K562 (cell line): Measurements from ENCODE around the gene HDAC3.

Experiments used
- CTCF ChIP-seq, 3 experiments: IDR thresholded peaks in 2 of 3; conservative IDR thresholded peaks in 1 of 3; 2 replicates each; pipeline ENCODE4 v1.5.1; 2011 to 2012; ENCODE audit warnings: low read length in 3 of 3, mild to moderate bottlenecking in 3 of 3, control low read depth in 2 of 3, improper control_type of control experiment in 1 of 3, inconsistent platforms in 1 of 3, low read depth in 1 of 3, mixed read lengths in 1 of 3, moderate library complexity in 1 of 3; ENCODE audit not compliant: insufficient read depth in 2 of 3
- FOXK2 ChIP-seq, 2 experiments: fragments of 450-650 bp; IDR thresholded peaks in 1 of 2; conservative IDR thresholded peaks in 1 of 2; 2 replicates each; pipeline ENCODE4 v1.6.1; 2016; ENCODE audit warnings: low read depth in 2 of 2, mild to moderate bottlenecking in 1 of 2
- POLR2A ChIP-seq: fragments of 450-650 bp; conservative IDR thresholded peaks from 2 replicates; pipeline ENCODE4 v1.6.1; 2016
- ZNF224 ChIP-seq: sonication (generic); formaldehyde crosslinking; IDR thresholded peaks from 2 replicates; pipeline ENCODE4 v1.8.0; 2022; ENCODE audit warnings: mild to moderate bottlenecking, missing genetic modification reagents
- ZNF277 ChIP-seq: fragments of 250-450 bp; sonication (Bioruptor Pico); IDR thresholded peaks from 2 replicates; pipeline ENCODE4 v1.8.0; 2022; ENCODE audit warnings: inconsistent platforms, mild to moderate bottlenecking, moderate library complexity, borderline replicate concordance
- TF ChIP-seq, protein P1 (sequence below): sonication (generic); formaldehyde crosslinking; IDR thresholded peaks from 2 replicates; pipeline ENCODE4 v1.9.0; 2022; ENCODE audit warnings: mild to moderate bottlenecking, missing genetic modification reagents

DNA sequence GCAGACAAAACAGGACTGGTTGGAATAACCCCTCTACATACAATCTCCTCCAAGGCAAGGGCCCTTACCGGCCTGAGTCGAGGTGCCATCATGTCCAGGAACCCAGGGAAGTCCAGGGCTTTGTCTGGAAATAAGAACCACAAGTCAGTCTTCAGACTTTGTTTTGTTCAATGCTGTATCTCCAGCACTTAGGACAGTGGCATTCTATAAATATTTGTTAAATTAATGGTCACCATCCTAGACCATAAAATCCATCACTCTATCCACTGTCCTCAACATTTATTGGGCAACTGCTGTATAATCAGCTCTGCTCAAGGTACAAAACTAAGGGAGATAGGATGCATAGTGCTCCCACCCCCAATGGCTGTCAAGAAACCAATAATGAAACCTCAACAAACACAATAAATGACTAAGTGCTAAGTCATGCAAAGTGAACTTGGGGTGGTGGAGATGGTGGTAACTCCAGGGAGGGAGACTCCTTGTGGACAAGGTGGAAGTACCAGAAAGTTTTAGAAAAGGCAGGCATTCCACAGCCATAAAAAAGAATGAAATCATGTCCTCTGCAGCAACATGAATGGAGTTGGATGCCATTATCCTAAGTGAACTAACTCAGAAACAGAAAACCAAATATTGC lies 5.1 kb upstream of the HDAC3 start:
- no peak for TF ChIP-seq ZNF224
- TF ChIP-seq CTCF (IDR thresholded peaks at IDR 0.05 in 2 of 3, conservative IDR thresholded peaks at IDR 0.05 in 1 of 3; ENCODE audit: insufficient read depth in 2 of 3, low read depth in 1 of 3, low read length in 3 of 3): peak; percentile 48 to 68 (median 49); a peak in 5 of 6 replicates
- no peak for TF ChIP-seq POLR2A
- TF ChIP-seq FOXK2 (conservative IDR thresholded peaks at IDR 0.05 in 1 of 2, IDR thresholded peaks at IDR 0.05 in 1 of 2; ENCODE audit: low read depth in 2 of 2): peak in 1 of 2 experiments; percentile 46; a peak in 1 of 4 replicates
- TF ChIP-seq ZNF277 (CRISPR knock-in tag): no peak
- TF ChIP-seq, protein P1, sequence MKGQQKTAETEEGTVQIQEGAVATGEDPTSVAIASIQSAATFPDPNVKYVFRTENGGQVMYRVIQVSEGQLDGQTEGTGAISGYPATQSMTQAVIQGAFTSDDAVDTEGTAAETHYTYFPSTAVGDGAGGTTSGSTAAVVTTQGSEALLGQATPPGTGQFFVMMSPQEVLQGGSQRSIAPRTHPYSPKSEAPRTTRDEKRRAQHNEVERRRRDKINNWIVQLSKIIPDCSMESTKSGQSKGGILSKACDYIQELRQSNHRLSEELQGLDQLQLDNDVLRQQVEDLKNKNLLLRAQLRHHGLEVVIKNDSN: no peak
